Tongue (tissue), 2 donors: ENCODE measurements around the gene RALGPS1. TPM values are rescaled to one million over a fixed set of nuclear protein-coding genes. Genes with fewer than 3 reads are reported as not detected.
A peak's percentile ranks its signal among the peaks of the same experiment; 100 is the strongest.

Source experiments
- DNase-seq: peaks from one replicate; pipeline ENCODE4 v3.0.0-alpha.2; 2015
- total RNA-seq: library from RNA; depleted of rRNA; stranded (reverse); fragments of >200 nt; gene quantifications from one replicate; pipeline ENCODE4 v1.2.3, GENCODE V29; 2014

RALGPS1 gene
- total RNA-seq, 1 donor from 2014 or later, result 11.7 TPM

- no peak for DNase-seq
These were observed 311.4 kb downstream of the RALGPS1 start for GRCh38 chr9:127225801-127226625.

GRCh38 chr9:127229691-127230417 is 315.3 kb downstream of the RALGPS1 start:
- no peak for DNase-seq

- DNase-seq, result no peak
These were observed 317.1 kb downstream of the RALGPS1 start for GRCh38 chr9:127231666-127232065.

- no peak for DNase-seq
These were observed 318.4 kb downstream of the RALGPS1 start for GRCh38 chr9:127232833-127233549.

- peak; percentile 33 for DNase-seq
These were observed 319.0 kb downstream of the RALGPS1 start for GRCh38 chr9:127233550-127233949.

GRCh38 chr9:127233989-127234388 is 319.4 kb downstream of the RALGPS1 start:
- DNase-seq, result no peak

GRCh38 chr9:127237801-127238200 is 323.2 kb downstream of the RALGPS1 start:
- no peak for DNase-seq

GRCh38 chr9:127241354-127241753 is 326.8 kb downstream of the RALGPS1 start:
- no peak for DNase-seq

- DNase-seq, result peak; percentile 99
These were observed 330.3 kb downstream of the RALGPS1 start for GRCh38 chr9:127244609-127245601.

GRCh38 chr9:127245637-127246164 is 331.1 kb downstream of the RALGPS1 start:
- DNase-seq, result no peak

- DNase-seq, result no peak
These were observed 333.7 kb downstream of the RALGPS1 start for GRCh38 chr9:127248241-127248640.

GRCh38 chr9:127249877-127250276 is 335.3 kb downstream of the RALGPS1 start:
- no peak for DNase-seq

- DNase-seq, result no peak
These were observed 336.4 kb downstream of the RALGPS1 start for GRCh38 chr9:127250896-127251391.

- no peak for DNase-seq
These were observed 338.1 kb downstream of the RALGPS1 start for GRCh38 chr9:127252410-127253318.

GRCh38 chr9:127253446-127253845 is 338.9 kb downstream of the RALGPS1 start:
- DNase-seq, result no peak

GRCh38 chr9:127255692-127256091 is 341.1 kb downstream of the RALGPS1 start:
- no peak for DNase-seq

- no peak for DNase-seq
These were observed 341.7 kb downstream of the RALGPS1 start for GRCh38 chr9:127256324-127256723.

GRCh38 chr9:127258606-127259471 is 344.3 kb downstream of the RALGPS1 start:
- peak; percentile 47 for DNase-seq

GRCh38 chr9:127262602-127263001 is 348.0 kb downstream of the RALGPS1 start:
- no peak for DNase-seq
